GM06990 (cell line): ENCODE results near the gene ABCC1.

Source experiments
- DNase-seq: peaks from one replicate; pipeline ENCODE4 v3.0.0-alpha.2; 2011; ENCODE audit not compliant: insufficient read length; ENCODE audit errors: extremely low read depth
- H3K27me3 ChIP-seq: replicated peaks from 2 replicates; pipeline ENCODE4 v1.6.0; 2011; ENCODE audit warnings: low read length; ENCODE audit not compliant: control insufficient read depth, insufficient read depth
- H3K36me3 ChIP-seq: 2 replicates; pipeline ENCODE4 v1.5.1; 2011; ENCODE audit warnings: low read length; ENCODE audit not compliant: control insufficient read depth, insufficient read depth
- H3K4me3 ChIP-seq: replicated peaks from 2 replicates; pipeline ENCODE4 v1.5.1; 2011; ENCODE audit warnings: low read depth, mild to moderate bottlenecking, control low read depth, low read length
- CTCF ChIP-seq: IDR thresholded peaks from 2 replicates; pipeline ENCODE4 v1.5.1; 2011; ENCODE audit warnings: low read length, control low read depth, mild to moderate bottlenecking, inconsistent platforms; ENCODE audit not compliant: insufficient read depth, poor library complexity, severe bottlenecking

ABCC1 gene

DNA sequence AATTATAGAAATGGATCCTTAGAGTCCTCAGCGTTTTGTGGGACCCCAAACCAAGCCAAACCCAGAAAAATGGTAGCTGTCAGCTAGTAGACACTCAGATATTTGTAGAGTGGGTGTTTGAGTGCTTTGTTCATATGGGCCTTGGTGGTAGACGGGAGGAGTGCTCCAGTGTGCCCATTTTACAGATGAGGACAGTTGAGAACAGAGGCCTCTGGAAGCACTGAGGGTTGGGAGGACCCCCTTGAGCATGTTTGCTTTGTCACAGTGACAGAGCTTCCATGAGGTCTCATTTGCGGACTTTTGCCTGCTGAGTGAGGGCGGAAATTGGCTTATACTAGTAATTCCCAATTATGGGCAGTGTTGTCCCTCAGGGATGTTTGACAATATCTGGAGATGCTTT, 162.2 kb downstream of the ABCC1 start:
- H3K4me3 ChIP-seq: no peak overlapping the region
- DNase-seq: no peak
- H3K27me3 ChIP-seq: no peaks in the 10 kb centered on the region
- no peak for TF ChIP-seq CTCF
- H3K36me3 ChIP-seq: peaks cover 38% of the 10 kb centered on the region

- no peak for TF ChIP-seq CTCF
- H3K4me3 ChIP-seq: no peak overlapping the region
- H3K27me3 ChIP-seq: no peaks in the 10 kb centered on the region
- H3K36me3 ChIP-seq: peaks cover 42% of the 10 kb centered on the region
- DNase-seq: no peak
These were observed 163.1 kb downstream of the ABCC1 start for GRCh38 chr16:16112450-16113053.

DNA sequence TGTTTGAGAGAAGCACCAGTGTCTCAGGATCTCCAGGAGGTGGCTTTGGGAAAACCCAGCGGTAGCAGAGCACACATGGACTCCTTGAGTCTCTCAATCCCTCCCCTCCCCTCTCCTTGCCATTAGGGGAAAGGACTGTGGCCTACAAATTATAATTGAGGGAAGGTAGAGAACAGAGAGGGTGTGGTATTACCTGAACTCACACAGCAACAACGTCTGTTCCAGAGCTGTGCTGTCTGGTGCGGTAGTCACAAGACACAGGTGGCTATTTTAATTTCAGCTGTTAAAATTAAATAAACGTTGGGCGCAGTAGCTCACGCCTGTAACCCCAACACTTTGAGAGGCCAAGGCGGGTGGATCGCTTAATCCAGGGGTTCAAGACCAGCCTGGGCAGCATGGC, 163.7 kb downstream of the ABCC1 start:
- Histone ChIP-seq H3K4me3 (no peak overlapping the region), H3K36me3 (peaks cover 44% of the 10 kb centered on the region), H3K27me3 (no peaks in the 10 kb centered on the region)
- DNase-seq: no peak
- no peak for TF ChIP-seq CTCF

- peaks cover 40% of the 10 kb centered on the region for H3K36me3 ChIP-seq
These were observed 167.4 kb downstream of the ABCC1 start for GRCh38 chr16:16116841-16117240.

GRCh38 chr16:16118337-16118736, 168.9 kb downstream of the ABCC1 start:
- H3K36me3 ChIP-seq: peaks cover 39% of the 10 kb centered on the region
- no peak for TF ChIP-seq CTCF
- H3K27me3 ChIP-seq: no peaks in the 10 kb centered on the region
- no peak overlapping the region for H3K4me3 ChIP-seq
- no peak for DNase-seq

More at GRCh38 chr16:16116841-16117240, 167.4 kb downstream of the ABCC1 start:
- TF ChIP-seq CTCF: no peak
- no peaks in the 10 kb centered on the region for H3K27me3 ChIP-seq
- no peak overlapping the region for H3K4me3 ChIP-seq
- DNase-seq: no peak

- DNase-seq: no peak
- Histone ChIP-seq H3K36me3 (peaks cover 42% of the 10 kb centered on the region), H3K27me3 (no peaks in the 10 kb centered on the region), H3K4me3 (no peak overlapping the region)
- no peak for TF ChIP-seq CTCF
These were observed 170.6 kb downstream of the ABCC1 start for GRCh38 chr16:16120044-16120381.
